Measurements from ENCODE around the gene THEM4. TPM values are rescaled to one million over a fixed set of nuclear protein-coding genes. Genes with fewer than 3 reads are reported as not detected.

Gene THEM4
- total RNA-seq, 1 donor from 2014 or later, result 12.3 TPM

- no peak for DNase-seq (ENCODE audit: extremely low spot score, unreplicated experiment)
- no peak overlapping the region for H3K27ac Mint-ChIP-seq (ENCODE audit: unreplicated experiment)
- H3K4me1 Mint-ChIP-seq (ENCODE audit: unreplicated experiment), result no peaks in the 10 kb centered on the region
- no peaks in the 10 kb centered on the region for H3K9me3 Mint-ChIP-seq (ENCODE audit: unreplicated experiment)
- H3K4me3 Mint-ChIP-seq (ENCODE audit: unreplicated experiment), result no peak overlapping the region
- H3K36me3 Mint-ChIP-seq (ENCODE audit: unreplicated experiment), result peaks cover 31% of the 10 kb centered on the region
- no peaks in the 10 kb centered on the region for H3K27me3 Mint-ChIP-seq (ENCODE audit: unreplicated experiment)
- no peak for TF ChIP-seq CTCF (IDR thresholded peaks at IDR 0.05)
Measured at GRCh38 chr1:151893176-151893924, 16.0 kb downstream of the THEM4 start.

GRCh38 chr1:151892190-151892589 lies 17.1 kb downstream of the THEM4 start:
- H3K27me3 Mint-ChIP-seq (ENCODE audit: unreplicated experiment), result no peaks in the 10 kb centered on the region
- H3K36me3 Mint-ChIP-seq (ENCODE audit: unreplicated experiment), result peaks cover 34% of the 10 kb centered on the region
- no peaks in the 10 kb centered on the region for H3K4me1 Mint-ChIP-seq (ENCODE audit: unreplicated experiment)
- H3K4me3 Mint-ChIP-seq (ENCODE audit: unreplicated experiment), result no peak overlapping the region
- no peaks in the 10 kb centered on the region for H3K9me3 Mint-ChIP-seq (ENCODE audit: unreplicated experiment)
- DNase-seq (ENCODE audit: extremely low spot score, unreplicated experiment), result no peak
- TF ChIP-seq CTCF (IDR thresholded peaks at IDR 0.05), result no peak
- H3K27ac Mint-ChIP-seq (ENCODE audit: unreplicated experiment), result no peak overlapping the region

GRCh38 chr1:151891512-151891911 lies 17.8 kb downstream of the THEM4 start:
- H3K27me3 Mint-ChIP-seq (ENCODE audit: unreplicated experiment), result no peaks in the 10 kb centered on the region
- H3K4me1 Mint-ChIP-seq (ENCODE audit: unreplicated experiment), result no peaks in the 10 kb centered on the region
- H3K36me3 Mint-ChIP-seq (ENCODE audit: unreplicated experiment), result peaks cover 38% of the 10 kb centered on the region
- no peak overlapping the region for H3K4me3 Mint-ChIP-seq (ENCODE audit: unreplicated experiment)
- no peak for DNase-seq (ENCODE audit: extremely low spot score, unreplicated experiment)
- H3K9me3 Mint-ChIP-seq (ENCODE audit: unreplicated experiment), result no peaks in the 10 kb centered on the region
- TF ChIP-seq CTCF (IDR thresholded peaks at IDR 0.05), result no peak
- H3K27ac Mint-ChIP-seq (ENCODE audit: unreplicated experiment), result no peak overlapping the region

GRCh38 chr1:151888972-151889570 lies 20.2 kb downstream of the THEM4 start:
- Mint-ChIP-seq H3K27ac (ENCODE audit: unreplicated experiment) (no peak overlapping the region), H3K4me3 (ENCODE audit: unreplicated experiment) (no peak overlapping the region), H3K9me3 (ENCODE audit: unreplicated experiment) (no peaks in the 10 kb centered on the region), H3K36me3 (ENCODE audit: unreplicated experiment) (peaks cover 29% of the 10 kb centered on the region), H3K4me1 (ENCODE audit: unreplicated experiment) (no peaks in the 10 kb centered on the region), H3K27me3 (ENCODE audit: unreplicated experiment) (no peaks in the 10 kb centered on the region)
- no peak for DNase-seq (ENCODE audit: extremely low spot score, unreplicated experiment)
- peak; percentile 60 for TF ChIP-seq CTCF (IDR thresholded peaks at IDR 0.05)

- TF ChIP-seq CTCF (IDR thresholded peaks at IDR 0.05), result no peak
- Mint-ChIP-seq H3K4me1 (ENCODE audit: unreplicated experiment) (no peaks in the 10 kb centered on the region), H3K36me3 (ENCODE audit: unreplicated experiment) (peaks cover 21% of the 10 kb centered on the region), H3K27ac (ENCODE audit: unreplicated experiment) (no peak overlapping the region), H3K27me3 (ENCODE audit: unreplicated experiment) (no peaks in the 10 kb centered on the region), H3K4me3 (ENCODE audit: unreplicated experiment) (no peak overlapping the region), H3K9me3 (ENCODE audit: unreplicated experiment) (no peaks in the 10 kb centered on the region)
- DNase-seq (ENCODE audit: extremely low spot score, unreplicated experiment), result no peak
Measured at GRCh38 chr1:151887028-151887427, 22.3 kb downstream of the THEM4 start.

Data from osteocyte (in vitro differentiated cells).